ENCODE results near the gene DDX28.
"Not testable (repeated sequence)": the region's sequence is repeated elsewhere in the genome, so short reads cannot be mapped to it uniquely, and the experiment has no call there.

The DDX28 gene

DNA sequence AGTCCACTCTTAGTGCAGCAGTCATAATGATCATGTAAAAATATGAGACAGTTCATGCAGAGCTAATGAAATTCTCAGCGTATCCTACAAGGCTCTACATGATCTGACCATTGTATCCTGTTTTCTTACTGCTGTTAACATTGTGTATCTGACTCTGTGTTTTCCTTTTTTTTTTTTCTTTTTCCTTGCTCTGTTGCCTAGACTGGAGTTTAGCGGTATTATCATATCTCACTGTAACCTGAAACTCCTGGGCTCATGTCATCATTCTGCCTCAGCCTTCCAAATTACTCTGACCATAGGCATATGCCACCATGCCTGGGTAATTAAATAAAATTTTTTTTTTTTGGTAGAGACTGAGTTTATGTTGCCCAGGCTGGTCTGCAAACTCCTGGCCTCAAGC is 12.2 kb upstream of the DDX28 start:
- TF ChIP-seq, protein P1, sequence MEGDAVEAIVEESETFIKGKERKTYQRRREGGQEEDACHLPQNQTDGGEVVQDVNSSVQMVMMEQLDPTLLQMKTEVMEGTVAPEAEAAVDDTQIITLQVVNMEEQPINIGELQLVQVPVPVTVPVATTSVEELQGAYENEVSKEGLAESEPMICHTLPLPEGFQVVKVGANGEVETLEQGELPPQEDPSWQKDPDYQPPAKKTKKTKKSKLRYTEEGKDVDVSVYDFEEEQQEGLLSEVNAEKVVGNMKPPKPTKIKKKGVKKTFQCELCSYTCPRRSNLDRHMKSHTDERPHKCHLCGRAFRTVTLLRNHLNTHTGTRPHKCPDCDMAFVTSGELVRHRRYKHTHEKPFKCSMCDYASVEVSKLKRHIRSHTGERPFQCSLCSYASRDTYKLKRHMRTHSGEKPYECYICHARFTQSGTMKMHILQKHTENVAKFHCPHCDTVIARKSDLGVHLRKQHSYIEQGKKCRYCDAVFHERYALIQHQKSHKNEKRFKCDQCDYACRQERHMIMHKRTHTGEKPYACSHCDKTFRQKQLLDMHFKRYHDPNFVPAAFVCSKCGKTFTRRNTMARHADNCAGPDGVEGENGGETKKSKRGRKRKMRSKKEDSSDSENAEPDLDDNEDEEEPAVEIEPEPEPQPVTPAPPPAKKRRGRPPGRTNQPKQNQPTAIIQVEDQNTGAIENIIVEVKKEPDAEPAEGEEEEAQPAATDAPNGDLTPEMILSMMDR (IDR thresholded peaks at IDR 0.05; ENCODE audit: extremely low read depth, missing control alignments), result no peak
- no peak for DNase-seq (ENCODE audit: low spot score)

DNA sequence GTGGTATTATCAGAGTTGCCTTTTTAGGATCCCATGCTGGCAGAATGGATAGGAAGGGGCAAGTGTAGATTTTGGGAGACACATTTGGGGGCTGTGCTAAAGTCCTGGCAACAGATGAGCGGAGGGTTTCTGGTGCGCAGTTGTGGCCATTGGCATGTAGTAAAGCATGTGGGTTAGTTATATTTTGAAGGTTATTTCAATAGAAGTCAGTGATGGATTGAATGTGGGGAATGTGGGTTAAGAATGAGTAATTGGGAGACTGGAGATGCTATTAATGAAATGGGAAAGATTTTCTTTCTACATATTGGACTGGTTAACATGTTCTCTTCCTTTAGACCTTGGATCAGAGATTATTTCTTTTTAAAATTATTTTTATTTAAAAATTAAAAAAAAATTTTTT is 10.1 kb upstream of the DDX28 start:
- DNase-seq (ENCODE audit: low spot score), result no peak
- TF ChIP-seq, protein P1 (IDR thresholded peaks at IDR 0.05; ENCODE audit: extremely low read depth, missing control alignments), result no peak

DNA sequence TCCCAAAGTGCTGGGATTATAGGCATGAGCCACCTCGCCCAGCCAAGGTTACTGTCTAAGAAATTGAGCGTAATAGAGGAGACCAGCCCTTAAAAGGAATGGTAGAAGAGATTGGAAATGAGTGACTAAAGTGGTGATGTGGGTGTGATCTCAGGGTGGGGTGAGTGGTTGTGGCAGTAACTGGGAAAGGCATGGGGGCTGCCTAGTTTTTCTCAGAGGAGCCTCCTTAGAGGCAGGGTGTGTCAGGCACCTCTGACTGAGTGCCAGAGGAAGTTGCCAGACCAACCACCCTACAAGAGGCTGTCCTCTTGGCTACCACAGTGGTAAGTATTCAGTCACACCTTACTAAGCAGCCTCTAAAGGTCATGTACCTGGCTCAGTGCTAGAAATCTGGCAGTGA is 8.9 kb upstream of the DDX28 start:
- TF ChIP-seq, protein P1 (IDR thresholded peaks at IDR 0.05; ENCODE audit: extremely low read depth, missing control alignments), result no peak
- DNase-seq (ENCODE audit: low spot score), result no peak

DNA sequence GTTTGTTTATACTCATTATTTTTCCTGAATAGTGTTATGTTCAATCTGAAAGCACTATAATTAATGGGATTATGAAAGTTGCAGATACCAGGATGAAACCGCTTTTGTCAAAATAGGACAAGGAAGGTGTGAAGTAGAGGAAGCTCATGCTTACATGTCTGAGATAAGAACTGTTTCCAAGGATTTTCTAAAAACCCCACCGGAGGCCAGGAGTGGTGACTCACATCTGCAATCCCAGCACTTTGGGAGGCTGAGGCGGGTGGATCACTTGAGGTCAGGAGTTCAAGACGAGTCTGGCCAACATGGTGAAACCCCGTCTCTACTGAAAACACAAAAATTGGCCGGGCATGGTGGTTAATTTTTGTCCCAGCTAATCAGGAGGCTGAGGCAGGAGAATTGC is 7.1 kb upstream of the DDX28 start:
- DNase-seq (ENCODE audit: low spot score), result not testable (repeated sequence)

DNA sequence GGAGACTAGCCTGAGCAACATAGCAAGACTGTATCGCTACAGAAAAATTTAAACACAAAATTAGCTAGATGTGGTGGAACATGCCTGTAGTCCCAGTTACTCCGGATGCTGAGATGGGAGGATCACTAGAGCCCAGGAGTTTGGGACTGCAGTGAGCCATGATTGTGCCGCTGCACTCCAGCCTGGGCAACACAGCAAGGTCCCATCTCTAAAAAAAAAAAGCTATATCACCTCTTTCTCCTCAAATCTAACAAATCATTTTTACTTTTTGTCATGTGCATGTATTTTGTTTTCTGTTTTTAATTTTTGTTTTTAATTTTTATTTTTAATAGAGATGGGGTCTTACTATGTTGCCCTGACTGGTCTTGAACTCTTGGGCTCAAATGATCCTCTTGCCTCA is 6.0 kb upstream of the DDX28 start:
- no peak for DNase-seq (ENCODE audit: low spot score)
- TF ChIP-seq, protein P1 (IDR thresholded peaks at IDR 0.05; ENCODE audit: extremely low read depth, missing control alignments), result no peak

DNA sequence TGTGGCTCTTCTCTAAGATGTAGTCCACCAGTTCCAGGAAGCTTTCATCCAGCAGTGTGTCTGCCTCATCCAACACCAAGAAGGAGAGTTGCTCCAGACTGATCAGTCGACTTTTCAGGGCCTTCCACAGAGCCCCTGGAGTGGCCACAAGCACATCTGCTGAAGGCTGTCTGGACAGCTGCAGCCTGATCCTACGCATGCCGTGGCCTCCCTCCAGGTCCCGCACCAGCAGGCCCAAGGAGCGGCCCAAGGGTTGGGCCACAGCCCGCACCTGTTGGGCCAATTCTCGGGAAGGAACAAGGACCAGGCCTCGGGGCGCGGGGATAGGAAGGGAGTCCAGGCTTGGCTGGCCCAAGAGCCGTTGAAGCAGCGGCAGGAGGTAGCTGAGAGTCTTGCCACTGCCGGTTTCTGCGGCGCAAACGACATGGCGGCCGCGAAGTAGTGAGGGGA is 729 bp downstream of the DDX28 start:
- TF ChIP-seq, protein P1 (IDR thresholded peaks at IDR 0.05; ENCODE audit: extremely low read depth, missing control alignments), result no peak
- DNase-seq (ENCODE audit: low spot score), result no peak

DNA sequence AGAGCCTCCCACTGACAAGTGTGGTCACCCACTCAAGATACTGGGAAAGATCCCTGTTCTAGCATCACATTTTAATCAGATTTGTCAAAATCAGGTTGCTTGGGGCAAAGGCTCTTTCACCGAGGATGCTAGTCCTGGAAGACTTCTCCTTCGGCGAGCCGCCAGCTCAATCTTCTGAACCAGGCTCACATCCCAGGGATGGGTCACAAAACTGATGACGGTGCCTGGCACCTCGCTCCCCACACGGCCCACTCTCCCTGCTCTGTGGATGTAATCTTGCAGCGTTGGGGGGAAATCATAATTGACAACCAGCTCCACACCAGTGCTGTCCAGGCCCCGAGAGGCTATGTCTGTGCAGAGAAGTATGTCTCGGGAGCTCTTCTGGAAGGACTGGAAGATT is 1.5 kb downstream of the DDX28 start:
- no peak for DNase-seq (ENCODE audit: low spot score)
- TF ChIP-seq, protein P1 (IDR thresholded peaks at IDR 0.05; ENCODE audit: extremely low read depth, missing control alignments), result no peak

DNA sequence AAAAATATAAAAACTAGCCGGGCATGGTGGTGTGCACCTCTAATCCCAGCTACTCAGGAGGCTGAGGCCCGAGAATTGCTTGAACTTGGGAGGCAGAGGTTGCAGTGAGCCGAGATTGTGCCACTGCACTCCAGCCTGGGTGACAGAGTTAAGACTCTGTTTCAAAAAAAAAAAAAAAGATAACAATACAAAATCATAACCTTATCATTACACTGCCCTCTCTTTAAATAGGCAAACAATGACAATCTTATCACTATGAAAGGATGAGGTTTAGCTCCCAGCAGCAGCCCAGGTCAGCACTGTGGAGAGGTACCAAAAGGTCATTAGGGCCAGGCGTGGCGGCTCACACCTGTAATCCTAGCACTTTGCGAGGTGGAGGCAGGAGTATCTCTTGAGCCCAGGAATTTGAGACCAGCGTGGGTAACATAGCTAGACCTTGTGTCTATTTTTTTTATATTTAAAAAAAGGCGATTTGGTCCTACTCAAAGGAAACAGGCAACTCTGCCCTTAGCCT is 3.8 kb downstream of the DDX28 start:
- no peak for DNase-seq (ENCODE audit: low spot score)
- TF ChIP-seq, protein P1 (IDR thresholded peaks at IDR 0.05; ENCODE audit: extremely low read depth, missing control alignments), result no peak
